Hepatocyte (in vitro differentiated cells): Measurements from ENCODE around the gene SERPINB11.

Experiments
- EZH2 ChIP-seq: fragments of 200-600 bp; sonication (generic); IDR thresholded peaks from 2 replicates; pipeline ENCODE4 v1.6.1; 2016; ENCODE audit warnings: antibody characterized with exemption, mild to moderate bottlenecking, borderline replicate concordance
- TF ChIP-seq, protein P1 (sequence below): fragments of 200-600 bp; sonication (generic); IDR thresholded peaks from 2 replicates; pipeline ENCODE4 v1.5.1; 2016; ENCODE audit warnings: antibody characterized with exemption, mild to moderate bottlenecking; ENCODE audit not compliant: poor library complexity

DNA sequence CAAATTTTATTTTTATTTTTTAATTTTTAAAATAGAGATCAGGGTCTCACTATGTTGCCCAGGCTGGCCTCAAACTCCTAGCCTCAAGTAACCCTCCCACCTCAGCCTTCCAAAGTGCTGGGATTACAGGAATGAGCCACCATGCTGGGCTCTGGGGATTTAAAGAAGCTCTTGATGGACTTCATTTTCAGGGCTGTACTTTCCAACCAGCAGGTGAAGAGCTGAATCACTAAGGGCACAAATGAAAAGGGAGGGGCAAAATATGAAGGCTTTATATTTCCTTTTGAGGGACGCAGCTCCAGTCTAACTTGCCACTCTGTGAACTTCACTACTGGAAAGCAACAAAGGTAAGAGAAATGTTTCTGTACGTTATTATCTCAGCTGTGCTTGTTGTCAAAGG, at the start of gene SERPINB11:
- TF ChIP-seq, protein P1, sequence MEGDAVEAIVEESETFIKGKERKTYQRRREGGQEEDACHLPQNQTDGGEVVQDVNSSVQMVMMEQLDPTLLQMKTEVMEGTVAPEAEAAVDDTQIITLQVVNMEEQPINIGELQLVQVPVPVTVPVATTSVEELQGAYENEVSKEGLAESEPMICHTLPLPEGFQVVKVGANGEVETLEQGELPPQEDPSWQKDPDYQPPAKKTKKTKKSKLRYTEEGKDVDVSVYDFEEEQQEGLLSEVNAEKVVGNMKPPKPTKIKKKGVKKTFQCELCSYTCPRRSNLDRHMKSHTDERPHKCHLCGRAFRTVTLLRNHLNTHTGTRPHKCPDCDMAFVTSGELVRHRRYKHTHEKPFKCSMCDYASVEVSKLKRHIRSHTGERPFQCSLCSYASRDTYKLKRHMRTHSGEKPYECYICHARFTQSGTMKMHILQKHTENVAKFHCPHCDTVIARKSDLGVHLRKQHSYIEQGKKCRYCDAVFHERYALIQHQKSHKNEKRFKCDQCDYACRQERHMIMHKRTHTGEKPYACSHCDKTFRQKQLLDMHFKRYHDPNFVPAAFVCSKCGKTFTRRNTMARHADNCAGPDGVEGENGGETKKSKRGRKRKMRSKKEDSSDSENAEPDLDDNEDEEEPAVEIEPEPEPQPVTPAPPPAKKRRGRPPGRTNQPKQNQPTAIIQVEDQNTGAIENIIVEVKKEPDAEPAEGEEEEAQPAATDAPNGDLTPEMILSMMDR = no peak
- no peak for TF ChIP-seq EZH2
